SU-DHL-6 (cell line): Measurements from ENCODE around the gene STOML1.
"Not testable (repeated sequence)": the region's sequence is repeated elsewhere in the genome, so short reads cannot be mapped to it uniquely, and the experiment has no call there.

Experiments
- H2AFZ ChIP-seq: fragments of 200-600 bp; sonication (generic); 2 replicates; pipeline ENCODE4 v1.6.1; 2014; ENCODE audit warnings: low read depth, mild to moderate bottlenecking, moderate library complexity, mixed read lengths, antibody characterized with exemption, low read length; ENCODE audit not compliant: severe bottlenecking
- H3F3A ChIP-seq: fragments of 200-600 bp; shearing (Covaris generic); 2 replicates; pipeline ENCODE4 v1.6.0; 2016; ENCODE audit warnings: antibody characterized with exemption, mild to moderate bottlenecking; ENCODE audit not compliant: insufficient read depth
- H3K27ac ChIP-seq: fragments of 200-600 bp; sonication (generic); 2 replicates; pipeline ENCODE4 v1.5.1; 2016; ENCODE audit warnings: low read depth, mild to moderate bottlenecking, low read length, moderate library complexity, mixed read lengths
- H3K27me3 ChIP-seq: fragments of 200-600 bp; sonication (generic), shearing (Covaris generic); 2 replicates; pipeline ENCODE4 v1.6.0; 2014; ENCODE audit warnings: mild to moderate bottlenecking, low read length
- H3K36me3 ChIP-seq: fragments of 200-600 bp; sonication (generic); 2 replicates; pipeline ENCODE4 v1.6.1; 2014; ENCODE audit warnings: mild to moderate bottlenecking, low read length, mixed read lengths
- H3K4me2 ChIP-seq: fragments of 300-600, 200-600 bp; shearing (Covaris generic), sonication (generic); 2 replicates; pipeline ENCODE4 v1.6.0; 2014; ENCODE audit warnings: low read length, low read depth, mild to moderate bottlenecking; ENCODE audit not compliant: poor library complexity, severe bottlenecking
- H3K4me3 ChIP-seq: fragments of 200-600 bp; sonication (generic); 2 replicates; pipeline ENCODE4 v1.5.1; 2014; ENCODE audit warnings: antibody characterized with exemption, low read length, mild to moderate bottlenecking, mixed read lengths; ENCODE audit not compliant: insufficient read depth, poor library complexity, severe bottlenecking
- H3K79me2 ChIP-seq: fragments of 200-600 bp; sonication (generic); 2 replicates; pipeline ENCODE4 v1.6.1; 2014; ENCODE audit warnings: mild to moderate bottlenecking, low read length, moderate library complexity; ENCODE audit not compliant: insufficient read depth
- H3K9ac ChIP-seq: fragments of 200-600 bp; sonication (generic); 2 replicates; pipeline ENCODE4 v1.7.0; 2014; ENCODE audit warnings: mild to moderate bottlenecking, low read length
- H3K9me2 ChIP-seq: fragments of 200-600 bp; sonication (generic); replicated peaks from 2 replicates; pipeline ENCODE4 v1.6.1; 2014; ENCODE audit warnings: low read length; ENCODE audit not compliant: insufficient read depth
- H3K9me3 ChIP-seq: fragments of 200-600 bp; sonication (generic); 2 replicates; pipeline ENCODE4 v1.6.1; 2014; ENCODE audit warnings: low read length, mixed read lengths; ENCODE audit not compliant: insufficient read depth
- H4K20me1 ChIP-seq: fragments of 200-600 bp; sonication (generic); 2 replicates; pipeline ENCODE4 v1.6.1; 2014; ENCODE audit warnings: low read depth, mild to moderate bottlenecking, antibody characterized with exemption, low read length, moderate library complexity, mixed read lengths
- EZH2phosphoT487 ChIP-seq: fragments of 200-600 bp; sonication (generic), shearing (Covaris generic); conservative IDR thresholded peaks from 2 replicates; pipeline ENCODE4 v1.6.1; 2018; ENCODE audit warnings: mild to moderate bottlenecking, antibody characterized with exemption, low read length, moderate library complexity, mixed read lengths
- TF ChIP-seq, protein P1 (sequence below): fragments of 200-600 bp; sonication (generic); IDR thresholded peaks from one replicate; pipeline ENCODE4 v1.5.1; 2017; ENCODE audit warnings: antibody characterized with exemption, mild to moderate bottlenecking, low read length, moderate library complexity; ENCODE audit not compliant: insufficient read depth, poor library complexity, severe bottlenecking

The STOML1 gene

DNA sequence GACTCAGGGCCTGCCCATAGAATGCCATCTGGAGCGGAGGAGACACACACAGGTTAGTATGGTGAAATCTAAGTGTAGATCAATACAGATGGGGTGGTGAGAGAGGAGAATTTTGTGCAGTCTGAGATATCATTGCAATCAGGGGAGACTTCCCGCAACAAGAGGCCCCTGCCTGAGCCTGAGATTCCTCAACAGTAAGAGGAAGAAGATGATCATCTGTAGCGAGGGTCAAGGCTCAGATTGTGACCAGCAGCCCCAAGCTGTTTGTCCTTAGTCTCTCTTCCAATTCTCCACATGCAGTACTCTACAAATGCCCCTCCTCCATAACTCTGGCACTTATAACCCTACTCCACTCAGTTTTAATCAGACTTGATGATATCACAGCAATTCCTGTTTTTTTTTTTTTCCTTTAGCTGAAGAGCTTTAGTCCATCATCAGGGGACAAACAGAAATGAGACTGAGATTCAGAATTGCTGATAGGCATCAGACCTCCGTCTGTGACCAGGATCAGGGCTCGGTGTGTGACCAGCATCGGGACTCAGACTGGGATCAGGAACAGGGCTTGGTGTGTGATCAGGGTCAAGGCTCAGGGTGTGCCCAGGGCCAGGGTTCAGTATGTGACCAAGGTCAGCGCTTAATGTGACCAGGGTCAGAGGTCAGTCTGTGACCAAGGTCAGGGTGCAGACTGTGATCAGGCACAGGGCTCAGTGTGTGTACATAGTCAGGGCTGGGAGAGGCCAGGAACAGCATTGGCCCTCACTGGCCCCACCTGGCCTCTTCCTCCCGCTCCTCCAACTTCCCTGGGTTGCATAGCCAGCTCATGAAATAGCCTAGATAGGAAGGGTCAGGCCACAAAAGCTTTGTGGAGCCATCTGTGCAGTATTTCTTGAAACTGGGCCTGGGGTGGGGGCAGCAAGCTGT, 51.8 kb downstream of the STOML1 start:
- H3K27me3 ChIP-seq, result no peaks in the 10 kb centered on the region; the same call in 1 of the 2 replicates
- H3K27ac ChIP-seq, result no peak overlapping the region
- H3K9me2 ChIP-seq, result no peaks in the 10 kb centered on the region
- H4K20me1 ChIP-seq, result no peaks in the 10 kb centered on the region
- H3K4me3 ChIP-seq, result no peak overlapping the region
- no peaks in the 10 kb centered on the region for H3K79me2 ChIP-seq
- H3K4me2 ChIP-seq, result no peak overlapping the region
- H2AFZ ChIP-seq, result no peak overlapping the region
- TF ChIP-seq, protein P1, sequence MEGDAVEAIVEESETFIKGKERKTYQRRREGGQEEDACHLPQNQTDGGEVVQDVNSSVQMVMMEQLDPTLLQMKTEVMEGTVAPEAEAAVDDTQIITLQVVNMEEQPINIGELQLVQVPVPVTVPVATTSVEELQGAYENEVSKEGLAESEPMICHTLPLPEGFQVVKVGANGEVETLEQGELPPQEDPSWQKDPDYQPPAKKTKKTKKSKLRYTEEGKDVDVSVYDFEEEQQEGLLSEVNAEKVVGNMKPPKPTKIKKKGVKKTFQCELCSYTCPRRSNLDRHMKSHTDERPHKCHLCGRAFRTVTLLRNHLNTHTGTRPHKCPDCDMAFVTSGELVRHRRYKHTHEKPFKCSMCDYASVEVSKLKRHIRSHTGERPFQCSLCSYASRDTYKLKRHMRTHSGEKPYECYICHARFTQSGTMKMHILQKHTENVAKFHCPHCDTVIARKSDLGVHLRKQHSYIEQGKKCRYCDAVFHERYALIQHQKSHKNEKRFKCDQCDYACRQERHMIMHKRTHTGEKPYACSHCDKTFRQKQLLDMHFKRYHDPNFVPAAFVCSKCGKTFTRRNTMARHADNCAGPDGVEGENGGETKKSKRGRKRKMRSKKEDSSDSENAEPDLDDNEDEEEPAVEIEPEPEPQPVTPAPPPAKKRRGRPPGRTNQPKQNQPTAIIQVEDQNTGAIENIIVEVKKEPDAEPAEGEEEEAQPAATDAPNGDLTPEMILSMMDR, result no peak
- no peak for TF ChIP-seq EZH2phosphoT487
- H3K9me3 ChIP-seq, result no peaks in the 10 kb centered on the region
- H3K36me3 ChIP-seq, result no peaks in the 10 kb centered on the region
- H3K9ac ChIP-seq, result no peak overlapping the region
- no peaks in the 10 kb centered on the region for H3F3A ChIP-seq

DNA sequence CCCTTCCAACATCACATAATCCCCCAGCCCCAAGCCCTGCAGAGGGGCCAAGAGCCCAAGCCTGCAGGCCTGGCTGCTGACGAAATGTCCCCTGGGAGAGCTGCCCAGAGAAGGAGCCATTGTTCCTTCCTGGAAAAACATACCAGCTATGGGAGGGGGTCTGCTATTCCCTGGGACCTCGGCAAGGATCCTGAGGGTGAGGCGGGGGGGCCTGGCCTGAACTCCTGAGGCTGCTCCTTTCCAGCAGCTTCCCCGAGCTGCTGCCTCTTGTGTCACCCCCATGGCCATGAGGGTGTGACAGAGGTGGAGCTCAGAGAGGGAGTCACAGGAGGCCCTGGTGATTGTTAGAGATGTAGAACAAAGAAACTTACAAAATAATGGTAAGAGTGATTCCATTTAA, 53.0 kb downstream of the STOML1 start:
- Histone ChIP-seq H3K27me3 (no peaks in the 10 kb centered on the region; the same call in 1 of the 2 replicates), H3K9ac (no peak overlapping the region), H4K20me1 (no peaks in the 10 kb centered on the region), H3K79me2 (no peaks in the 10 kb centered on the region), H3K27ac (no peak overlapping the region), H3K36me3 (no peaks in the 10 kb centered on the region), H3K9me2 (no peaks in the 10 kb centered on the region), H2AFZ (no peak overlapping the region), H3F3A (no peaks in the 10 kb centered on the region), H3K4me3 (no peak overlapping the region), H3K9me3 (no peaks in the 10 kb centered on the region), H3K4me2 (no peak overlapping the region)
- TF ChIP-seq, protein P1, result no peak
- no peak for TF ChIP-seq EZH2phosphoT487

DNA sequence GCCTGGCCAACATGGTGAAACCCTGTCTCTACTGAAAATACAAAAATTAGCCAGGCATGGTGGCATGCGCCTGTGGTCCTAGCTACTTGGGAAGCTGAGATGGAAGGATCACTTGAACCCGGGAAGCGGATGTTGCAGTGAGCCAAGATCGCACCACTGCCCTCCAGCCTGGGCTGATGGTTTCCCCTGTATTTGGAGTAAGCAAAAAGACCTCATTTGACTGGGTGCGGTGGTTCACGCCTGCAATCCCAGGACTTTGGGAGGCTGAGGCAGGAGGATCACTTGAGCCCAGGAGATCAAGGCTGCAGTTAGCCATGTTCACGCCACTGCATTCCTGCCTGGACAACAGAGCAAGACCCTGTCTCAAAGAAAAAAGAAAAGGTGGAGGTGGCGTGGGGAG, 53.6 kb downstream of the STOML1 start:
- not testable (repeated sequence) for H3K9me2 ChIP-seq, H4K20me1 ChIP-seq, H3K79me2 ChIP-seq, H3K27me3 ChIP-seq, H3K27ac ChIP-seq, H3K4me2 ChIP-seq, H3K4me3 ChIP-seq, H3F3A ChIP-seq, H2AFZ ChIP-seq, H3K36me3 ChIP-seq, H3K9ac ChIP-seq, H3K9me3 ChIP-seq

DNA sequence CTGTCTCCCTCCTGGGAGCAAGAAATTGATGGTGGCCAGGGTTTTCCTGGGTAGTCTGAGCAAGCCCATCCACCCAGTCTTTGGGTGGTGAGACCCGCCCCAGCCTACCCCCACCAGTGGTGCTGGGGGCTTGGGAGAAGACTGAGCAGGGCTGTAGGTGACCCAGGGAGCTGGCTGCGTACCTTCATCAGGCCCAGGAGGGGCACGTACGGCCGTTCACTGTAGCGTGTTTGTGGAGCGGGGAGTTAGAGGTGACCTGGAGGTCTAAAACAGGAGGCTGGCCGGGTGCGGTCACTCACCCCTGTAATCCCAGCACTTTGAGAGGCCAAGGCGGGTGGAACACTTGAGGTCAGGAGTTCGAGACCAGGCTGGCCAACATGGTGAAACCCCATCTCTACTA, 54.4 kb downstream of the STOML1 start:
- TF ChIP-seq, protein P1, result no peak
- TF ChIP-seq EZH2phosphoT487, result no peak
- no peaks in the 10 kb centered on the region for H3K9me3 ChIP-seq
- no peaks in the 10 kb centered on the region; the same call in 1 of the 2 replicates for H3K27me3 ChIP-seq
- H3K27ac ChIP-seq, result no peak overlapping the region
- no peak overlapping the region for H3K4me2 ChIP-seq
- no peaks in the 10 kb centered on the region for H3K79me2 ChIP-seq
- H3K36me3 ChIP-seq, result no peaks in the 10 kb centered on the region
- H3K9me2 ChIP-seq, result no peaks in the 10 kb centered on the region
- no peak overlapping the region for H3K4me3 ChIP-seq
- H3F3A ChIP-seq, result no peaks in the 10 kb centered on the region
- H4K20me1 ChIP-seq, result no peaks in the 10 kb centered on the region
- H3K9ac ChIP-seq, result no peak overlapping the region
- H2AFZ ChIP-seq, result no peak overlapping the region
